Breast epithelium (tissue), 3 donors: ENCODE data around the gene CRYGD.

Experiments
- POLR2A ChIP-seq: fragments of 450-650 bp; IDR thresholded peaks from one replicate; pipeline ENCODE4 v1.6.1; 2016; ENCODE audit warnings: antibody characterized with exemption, mild to moderate bottlenecking, moderate library complexity
- TF ChIP-seq, protein P1 (sequence below), 3 donors: fragments of 450-650 bp; IDR thresholded peaks; one replicate each; pipeline ENCODE4 v1.5.1; 2016 to 2017; ENCODE audit warnings: antibody characterized with exemption in 3 of 3, mild to moderate bottlenecking in 3 of 3, moderate library complexity in 3 of 3

DNA sequence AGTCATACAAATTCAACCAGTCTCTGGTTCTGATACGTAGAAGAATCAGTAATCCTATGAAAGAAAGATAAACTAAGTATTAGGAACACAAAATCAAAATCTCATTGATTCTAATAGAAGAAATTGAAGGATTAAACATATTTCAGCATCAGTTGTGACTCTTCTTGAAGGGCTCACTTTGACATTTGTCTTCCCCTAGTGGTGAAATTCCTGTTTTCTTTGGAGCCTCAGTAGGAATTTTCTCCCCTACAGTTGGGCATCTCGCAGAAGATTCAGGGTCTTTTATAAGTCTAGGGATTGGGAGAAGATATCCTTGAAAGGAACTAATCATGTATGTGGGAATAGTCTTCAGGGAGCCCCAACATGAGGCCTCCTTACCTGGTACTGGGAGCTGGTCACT lies 24.5 kb upstream of the CRYGD start:
- TF ChIP-seq POLR2A, result no peak
- TF ChIP-seq, protein P1, sequence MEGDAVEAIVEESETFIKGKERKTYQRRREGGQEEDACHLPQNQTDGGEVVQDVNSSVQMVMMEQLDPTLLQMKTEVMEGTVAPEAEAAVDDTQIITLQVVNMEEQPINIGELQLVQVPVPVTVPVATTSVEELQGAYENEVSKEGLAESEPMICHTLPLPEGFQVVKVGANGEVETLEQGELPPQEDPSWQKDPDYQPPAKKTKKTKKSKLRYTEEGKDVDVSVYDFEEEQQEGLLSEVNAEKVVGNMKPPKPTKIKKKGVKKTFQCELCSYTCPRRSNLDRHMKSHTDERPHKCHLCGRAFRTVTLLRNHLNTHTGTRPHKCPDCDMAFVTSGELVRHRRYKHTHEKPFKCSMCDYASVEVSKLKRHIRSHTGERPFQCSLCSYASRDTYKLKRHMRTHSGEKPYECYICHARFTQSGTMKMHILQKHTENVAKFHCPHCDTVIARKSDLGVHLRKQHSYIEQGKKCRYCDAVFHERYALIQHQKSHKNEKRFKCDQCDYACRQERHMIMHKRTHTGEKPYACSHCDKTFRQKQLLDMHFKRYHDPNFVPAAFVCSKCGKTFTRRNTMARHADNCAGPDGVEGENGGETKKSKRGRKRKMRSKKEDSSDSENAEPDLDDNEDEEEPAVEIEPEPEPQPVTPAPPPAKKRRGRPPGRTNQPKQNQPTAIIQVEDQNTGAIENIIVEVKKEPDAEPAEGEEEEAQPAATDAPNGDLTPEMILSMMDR (IDR thresholded peaks at IDR 0.05), result no peak
